NCI-H1417 treated with DMSO at 0.1 percent for 48 hours (cell line): ENCODE measurements around the gene HS3ST3B1.

Experiments
- DNase-seq: peaks from one replicate; lab custom pipeline; 2025; lab: John Stamatoyannopoulos, UW

The HS3ST3B1 gene

DNA sequence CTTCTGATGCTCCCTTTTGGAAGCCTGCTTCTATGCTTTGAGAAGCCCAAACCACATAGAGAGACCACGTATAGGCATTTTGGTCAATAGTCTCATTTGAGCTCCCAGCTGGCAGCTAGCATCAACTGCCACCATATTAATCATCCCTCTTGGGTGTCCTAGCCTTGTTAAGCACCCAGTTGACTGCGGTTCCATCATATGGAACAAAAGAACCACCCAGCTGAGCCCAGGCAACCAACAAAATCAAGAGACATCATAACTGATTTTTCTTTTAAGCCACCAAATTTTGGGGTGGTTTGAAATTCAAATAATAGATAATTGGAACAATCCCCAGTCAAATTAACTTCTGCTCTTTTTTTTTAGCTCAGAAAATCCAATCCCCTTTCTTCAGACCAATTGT lies 53.9 kb downstream of the HS3ST3B1 start:
- no peak for DNase-seq

DNA sequence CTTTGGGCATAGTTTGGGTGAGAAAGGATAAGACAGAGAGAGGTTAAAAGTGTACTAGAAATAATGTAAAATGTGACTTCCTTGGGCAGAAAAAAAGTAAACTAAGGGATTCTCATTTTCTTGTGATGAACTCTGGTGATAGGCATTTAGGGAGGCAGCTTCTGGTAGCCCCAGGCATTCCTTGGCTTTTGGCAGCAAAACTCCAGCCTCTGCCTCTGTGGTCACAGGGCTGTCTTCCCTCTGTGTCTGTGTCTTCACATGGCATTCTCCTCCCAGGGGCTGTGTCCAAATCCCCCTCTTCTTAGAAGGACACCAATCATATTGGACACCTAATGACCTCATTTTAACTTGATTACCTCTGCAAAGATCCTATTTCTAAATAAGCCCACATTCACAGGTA lies 54.7 kb downstream of the HS3ST3B1 start:
- DNase-seq, result no peak

DNA sequence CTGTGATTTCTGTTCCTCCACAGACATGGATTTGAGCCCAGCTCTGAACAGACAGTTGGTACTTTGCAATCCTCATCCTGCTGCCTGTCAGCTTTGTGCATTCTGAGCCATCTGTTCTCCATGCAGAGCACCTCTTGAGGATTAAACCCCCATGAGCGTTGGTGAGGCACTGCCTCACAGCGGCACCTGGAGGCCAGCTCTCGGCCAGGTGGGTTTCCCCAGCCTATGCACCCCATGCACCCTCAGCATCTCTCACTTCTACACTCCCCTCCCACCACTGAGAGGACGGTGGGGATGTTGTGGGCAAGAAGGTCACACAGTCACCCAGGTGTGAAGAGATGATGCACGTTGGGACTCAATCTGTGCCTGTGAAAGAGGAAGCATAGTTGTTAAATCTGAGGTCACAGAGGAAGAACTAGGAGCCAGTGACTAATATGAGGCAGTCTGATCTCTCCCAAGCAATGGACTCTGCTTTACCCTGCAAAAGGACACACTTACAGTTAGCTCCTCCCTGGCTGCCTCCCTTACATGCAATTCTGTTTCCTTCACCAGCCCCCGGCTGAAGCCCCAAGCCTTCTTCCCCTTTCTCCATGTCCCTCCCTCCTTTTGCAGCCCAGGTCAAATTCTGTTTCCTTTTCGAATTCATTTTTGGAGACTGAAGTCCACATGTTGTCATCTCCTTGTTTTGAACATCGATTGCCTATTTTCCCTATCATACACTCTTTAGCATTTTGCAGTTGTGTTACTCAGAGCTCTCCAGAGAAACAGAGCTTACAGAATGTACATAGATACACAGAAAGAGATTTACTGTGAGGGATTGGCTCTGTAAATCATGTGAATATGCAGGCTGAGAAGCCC lies 58.5 kb downstream of the HS3ST3B1 start:
- no peak for DNase-seq

DNA sequence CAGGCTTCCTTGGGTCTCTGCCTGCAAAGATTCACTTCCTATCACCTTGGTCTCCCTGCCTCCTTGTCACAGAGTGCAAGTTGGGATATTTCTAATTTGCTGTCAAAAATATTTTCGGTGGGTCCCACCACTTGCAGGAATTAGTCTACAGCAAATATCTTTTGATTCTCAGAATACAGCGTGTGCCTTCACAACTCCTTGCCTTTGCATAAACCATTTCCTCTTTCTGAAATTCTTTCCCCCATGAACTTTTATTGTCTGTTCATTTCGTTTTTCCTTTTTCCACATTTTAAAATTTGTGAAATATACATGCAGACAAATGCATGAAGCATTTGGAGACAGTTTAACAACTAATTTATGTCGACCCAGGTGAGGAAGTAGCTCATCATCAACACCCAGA lies 60.0 kb downstream of the HS3ST3B1 start:
- no peak for DNase-seq

DNA sequence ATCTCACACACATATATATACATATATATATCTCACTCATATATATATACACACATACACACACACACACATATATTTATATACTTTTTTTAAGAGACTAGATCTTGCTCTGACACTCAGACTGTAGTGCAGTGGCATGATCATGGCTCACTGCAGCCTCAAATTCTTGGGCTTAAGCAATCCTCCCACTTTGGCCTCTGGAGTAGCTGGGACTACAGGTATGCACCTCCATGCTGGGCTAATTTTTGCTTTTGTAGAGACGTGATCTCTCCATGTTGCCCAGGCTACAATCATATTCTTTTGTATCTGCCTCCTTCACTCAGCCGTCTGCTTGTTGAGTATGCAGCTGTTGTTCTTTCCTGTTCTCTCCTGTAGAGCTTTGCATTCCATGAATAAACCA lies 60.6 kb downstream of the HS3ST3B1 start:
- no peak for DNase-seq

DNA sequence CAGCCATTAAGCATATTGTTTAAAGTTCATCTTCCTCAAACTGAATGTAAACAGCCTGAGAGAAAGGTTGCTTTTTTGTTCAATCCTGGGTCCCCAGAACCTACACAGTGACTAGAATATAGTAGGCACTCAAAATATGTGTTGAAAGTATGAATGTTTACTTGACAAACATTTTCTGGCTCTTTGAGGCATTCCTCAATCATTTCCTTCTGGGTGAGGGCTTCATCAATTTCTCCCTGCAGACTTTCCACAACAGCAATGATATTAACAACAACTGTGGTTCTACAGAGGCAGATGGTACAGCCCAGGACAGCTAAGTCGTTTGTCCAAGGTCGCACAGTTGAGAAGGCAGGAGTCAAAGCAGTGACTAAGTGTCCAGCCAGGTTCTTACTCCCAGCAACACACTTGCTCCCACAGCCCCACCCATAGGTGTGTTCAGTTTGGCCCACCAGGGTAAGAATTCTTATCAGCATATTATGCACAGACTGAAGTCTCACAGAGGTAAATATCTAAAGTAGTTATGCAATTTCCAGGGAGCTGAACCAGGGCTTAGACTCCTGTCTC lies 61.1 kb downstream of the HS3ST3B1 start:
- no peak for DNase-seq

DNA sequence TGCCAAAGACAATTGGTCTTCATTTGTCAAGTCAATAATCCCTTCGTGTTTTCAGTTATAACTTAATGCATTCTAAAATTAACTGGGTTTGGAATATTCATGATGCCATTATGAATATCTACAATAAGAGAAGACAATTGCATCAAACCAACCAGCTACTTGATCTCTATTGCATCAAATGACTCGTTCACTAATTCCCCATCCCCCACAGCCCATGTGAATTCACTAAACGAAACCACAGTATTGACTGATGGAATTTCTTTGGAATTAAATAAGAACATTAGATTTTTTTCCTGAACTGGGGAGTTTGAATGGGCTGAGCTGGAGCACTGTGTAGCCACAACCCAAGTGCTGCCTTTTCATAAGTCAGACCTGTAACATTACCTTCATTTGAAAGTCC lies 65.3 kb downstream of the HS3ST3B1 start:
- DNase-seq, result no peak

DNA sequence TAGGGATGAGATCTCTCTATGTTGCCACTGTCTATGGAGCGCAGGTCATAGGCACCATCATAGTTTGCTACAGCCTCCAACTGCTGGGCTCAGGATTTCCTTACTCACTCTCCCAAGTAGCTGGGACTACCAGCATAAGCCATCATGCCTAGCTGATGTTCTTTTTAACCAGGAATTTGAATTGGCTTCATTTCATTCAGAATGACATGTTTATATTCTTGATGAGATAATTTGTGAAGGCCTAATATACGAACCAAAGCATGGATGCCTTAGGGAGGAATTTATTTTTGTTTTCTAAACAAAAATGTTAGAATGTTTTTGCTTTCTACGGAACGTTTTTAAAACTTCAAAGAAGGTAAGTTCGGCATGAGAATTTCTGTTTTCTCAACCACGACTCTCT lies 71.6 kb downstream of the HS3ST3B1 start:
- no peak for DNase-seq

DNA sequence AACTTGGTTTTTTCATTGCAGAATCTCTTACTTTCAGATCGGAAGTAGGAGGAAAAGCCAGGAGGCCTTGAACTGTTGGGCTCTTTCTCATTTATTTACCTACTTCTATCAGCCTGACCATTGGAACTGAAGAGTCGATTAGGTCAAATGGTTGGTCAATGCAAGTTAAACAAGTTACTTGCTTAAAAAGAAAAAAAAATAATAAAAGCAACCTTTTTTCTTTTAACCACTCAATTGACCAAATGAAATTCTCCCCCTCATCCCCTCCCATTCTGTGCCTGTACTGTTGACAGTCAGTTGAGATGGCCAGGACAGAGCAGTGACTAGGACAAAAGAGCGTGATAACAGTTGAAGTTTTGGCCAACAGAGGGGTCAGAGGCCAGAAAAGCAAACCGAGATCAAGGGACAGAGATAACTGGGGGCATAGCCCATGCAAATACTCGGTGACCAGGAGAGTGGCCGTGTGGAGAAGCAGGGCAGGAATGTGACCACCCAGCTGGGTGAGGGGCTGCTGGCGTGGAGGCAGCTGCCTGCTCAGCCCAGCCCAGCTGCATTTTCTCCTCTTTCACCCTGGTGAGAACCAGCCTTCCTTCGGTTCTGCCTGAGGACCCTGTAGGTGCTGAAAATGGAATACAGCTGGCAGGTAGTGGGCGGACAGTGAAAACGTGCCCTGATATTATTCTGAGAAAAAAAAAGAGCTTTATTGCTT lies 72.2 kb downstream of the HS3ST3B1 start:
- no peak for DNase-seq

DNA sequence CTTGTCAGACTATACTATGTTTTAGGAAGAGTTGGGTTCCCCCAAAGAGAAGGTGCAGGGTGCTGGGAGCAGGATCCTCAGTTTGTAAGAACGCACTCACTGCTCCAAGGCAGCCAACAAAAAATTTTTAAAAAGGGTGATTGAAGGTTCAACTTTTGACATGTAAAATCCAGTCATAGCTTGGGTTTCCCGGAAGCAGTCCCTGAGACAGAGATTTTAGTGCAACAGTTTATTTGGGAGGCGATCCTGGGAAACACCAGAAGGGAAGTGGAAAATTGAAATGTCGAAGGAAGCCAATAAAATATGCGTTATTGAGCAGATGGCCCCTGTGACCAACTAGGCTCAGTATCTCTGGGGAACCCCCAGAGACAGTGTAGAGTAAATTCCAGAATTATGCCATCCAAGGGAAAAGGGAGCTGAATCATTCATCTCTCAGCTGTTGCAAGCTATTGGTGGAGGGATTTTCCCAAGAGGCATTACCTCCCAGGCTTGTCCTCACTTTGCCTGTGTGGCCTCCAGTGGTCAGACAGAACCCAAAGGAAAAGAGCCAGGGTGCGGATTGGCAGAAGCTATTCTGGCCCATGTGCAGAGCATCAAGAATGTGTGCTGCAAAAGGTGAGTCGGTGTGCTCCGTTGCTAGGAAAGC lies 72.9 kb downstream of the HS3ST3B1 start:
- DNase-seq, result no peak

DNA sequence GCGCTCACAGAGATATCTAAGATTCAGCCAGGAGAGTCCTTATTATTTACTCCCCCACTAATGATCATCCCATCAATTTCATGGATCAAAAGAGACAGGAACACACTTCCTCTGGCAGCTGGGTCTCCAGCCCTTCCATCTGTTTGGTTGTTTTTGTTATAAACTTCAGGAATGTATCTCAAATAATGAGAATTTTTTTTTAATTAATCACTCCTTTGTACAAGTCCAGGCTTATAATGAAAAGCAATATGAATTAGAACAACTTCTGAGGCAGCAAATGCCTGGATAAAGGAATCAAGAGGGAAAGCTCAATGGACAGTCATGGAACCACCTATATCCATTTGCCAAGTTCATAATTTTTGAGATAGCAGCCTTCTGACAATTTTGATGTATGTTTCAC lies 73.4 kb downstream of the HS3ST3B1 start:
- DNase-seq, result no peak

DNA sequence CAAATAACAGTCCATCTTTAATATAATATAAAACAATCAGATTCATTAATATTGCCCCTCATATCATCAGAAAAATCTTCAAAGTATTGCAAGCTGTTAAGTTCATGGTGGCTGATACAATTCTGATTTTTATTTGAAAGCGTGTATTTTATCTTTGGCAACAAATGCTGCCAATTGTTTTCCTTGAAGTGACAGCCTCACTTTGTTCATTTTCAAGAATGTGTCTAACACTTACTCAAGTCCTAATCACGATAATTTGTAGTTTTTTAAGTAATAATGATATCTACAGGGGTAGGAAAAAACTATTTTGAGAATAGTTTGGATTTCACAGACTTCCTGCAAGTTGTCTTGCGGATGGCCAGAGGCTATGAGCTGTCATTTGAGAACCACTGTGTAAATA lies 75.8 kb downstream of the HS3ST3B1 start:
- DNase-seq, result no peak

DNA sequence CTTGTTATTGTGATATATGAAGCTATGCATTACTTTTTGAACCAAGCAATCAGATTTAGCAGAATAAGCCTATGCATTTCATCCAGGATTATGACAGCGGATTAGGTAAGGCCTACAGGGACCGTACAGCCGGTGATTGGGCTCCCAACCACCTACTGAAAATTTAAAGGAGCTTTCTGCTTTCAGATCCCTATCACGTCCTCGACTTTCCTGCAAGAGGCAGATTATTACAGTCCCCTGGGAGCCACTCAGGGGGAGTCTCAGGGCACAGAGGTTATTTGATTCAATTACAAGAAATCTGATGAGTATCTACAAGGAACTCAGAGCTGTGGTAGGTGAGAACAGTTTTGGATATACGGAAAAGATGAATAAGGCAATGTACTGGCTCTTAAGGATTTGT lies 80.7 kb downstream of the HS3ST3B1 start:
- DNase-seq, result no peak

DNA sequence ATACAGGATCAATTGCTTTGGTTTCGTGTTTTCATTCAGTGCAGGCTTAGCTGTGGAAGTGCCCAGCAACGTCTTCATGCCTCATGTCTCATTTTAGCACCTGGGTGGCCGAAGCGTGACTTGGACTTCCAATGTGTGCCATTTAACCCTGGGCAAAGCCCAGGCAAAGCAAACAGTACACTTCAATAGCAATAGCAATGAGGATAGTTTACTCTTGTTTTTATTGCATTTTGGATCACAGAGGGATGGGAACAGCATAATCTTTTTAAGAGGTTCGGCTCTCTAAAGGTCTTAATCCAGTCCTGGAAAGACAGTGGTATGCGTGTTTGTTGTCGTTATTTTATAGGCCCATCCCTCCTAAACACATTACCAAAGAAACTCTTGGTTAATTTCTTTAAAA lies 86.2 kb downstream of the HS3ST3B1 start:
- DNase-seq, result no peak

DNA sequence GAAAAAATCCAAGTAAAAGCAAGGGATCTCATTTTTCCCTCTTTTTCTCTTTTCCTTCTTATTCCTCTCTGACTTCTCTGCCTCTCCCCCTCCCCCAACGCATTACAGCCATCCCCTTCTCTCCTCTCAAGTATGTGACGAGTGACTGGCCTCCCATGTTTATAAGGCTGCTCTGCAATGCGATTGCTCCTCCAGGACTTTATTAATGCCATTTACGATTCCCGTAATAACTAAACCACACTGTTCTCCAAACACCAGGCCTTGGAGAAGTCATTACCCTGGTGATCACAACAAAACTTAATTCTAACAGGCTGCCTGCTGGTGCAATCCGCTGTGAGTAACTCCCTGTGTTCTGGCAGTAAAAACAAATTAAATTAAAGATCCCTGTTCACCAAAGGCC lies 88.8 kb downstream of the HS3ST3B1 start:
- DNase-seq, result no peak

DNA sequence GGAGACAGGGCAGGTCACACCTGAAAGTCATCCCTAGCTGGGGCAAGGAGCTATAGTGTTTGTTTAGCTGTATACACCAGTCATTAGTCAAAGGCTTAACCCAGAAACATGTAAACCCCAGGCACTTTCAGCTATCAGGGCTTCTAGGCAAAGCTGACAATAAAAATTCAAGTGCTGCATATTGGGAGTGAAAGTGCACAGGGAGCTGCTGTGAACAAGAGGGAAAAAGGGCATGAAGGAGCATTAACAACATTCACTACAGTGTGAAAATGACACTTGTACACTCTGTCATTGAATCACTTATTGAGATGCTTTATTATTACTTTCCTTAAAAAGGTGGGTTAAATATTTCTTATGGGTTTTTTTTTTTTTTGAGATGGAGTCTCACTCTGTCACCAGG lies 92.8 kb downstream of the HS3ST3B1 start:
- no peak for DNase-seq

DNA sequence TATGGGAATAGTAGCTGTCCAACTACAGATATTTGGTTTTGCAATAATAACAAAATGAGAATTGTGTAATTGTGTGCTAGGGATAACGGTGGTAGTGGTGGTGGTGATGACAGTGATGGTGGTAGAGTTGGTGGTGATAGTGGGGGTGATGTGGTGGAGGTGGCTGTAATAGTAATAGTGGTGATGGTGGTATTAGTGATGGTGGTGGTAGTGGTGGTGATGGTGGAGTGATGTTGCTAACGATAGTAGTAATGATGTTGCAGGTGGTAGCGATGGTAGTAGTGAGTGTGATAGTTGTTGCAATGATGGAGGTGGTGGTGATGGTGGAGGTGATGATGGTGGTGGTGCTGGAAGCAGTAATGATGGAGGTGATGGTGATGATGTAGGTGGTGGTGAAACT lies 94.4 kb downstream of the HS3ST3B1 start:
- DNase-seq, result no peak

DNA sequence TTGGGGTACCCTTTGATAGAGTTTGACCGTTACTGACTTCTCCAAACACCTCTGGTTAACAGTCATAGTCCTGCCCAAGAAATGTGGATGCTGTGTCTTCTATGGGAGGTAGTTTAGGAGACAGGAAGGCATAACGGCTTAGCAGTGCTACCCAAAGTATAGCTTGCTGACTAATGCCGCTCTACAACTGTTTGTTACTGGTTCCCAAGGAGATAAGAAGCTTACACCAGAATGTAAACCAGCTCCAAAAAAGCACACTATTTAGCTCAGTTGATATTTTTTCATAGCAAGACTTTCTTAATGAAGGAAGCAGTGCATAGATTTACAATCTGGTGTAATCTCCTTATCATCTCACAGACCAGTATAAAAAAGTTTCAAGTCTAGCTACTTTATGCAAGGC lies 95.7 kb downstream of the HS3ST3B1 start:
- no peak for DNase-seq

DNA sequence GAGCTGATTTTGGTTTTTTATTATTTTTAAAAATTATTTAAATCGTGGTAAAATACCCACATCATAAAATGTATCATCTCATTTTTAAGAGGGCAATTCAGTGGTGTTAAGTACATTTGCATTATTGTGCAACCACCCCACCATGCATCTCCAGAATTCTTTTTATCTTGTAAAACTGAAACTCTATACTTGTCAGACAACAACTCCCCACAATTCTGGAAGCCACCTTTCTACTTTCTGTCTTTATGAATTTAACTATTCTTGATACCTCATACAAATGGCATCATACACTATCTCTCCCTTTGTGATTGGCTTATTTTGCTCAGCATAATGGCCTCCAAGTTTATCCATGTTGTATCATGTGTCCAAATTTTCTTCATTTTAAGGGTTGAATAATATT lies 97.9 kb downstream of the HS3ST3B1 start:
- DNase-seq, result no peak
